Effector CD4-positive, alpha-beta T cell (primary cell): ENCODE data around the gene PAK1IP1.
"Not testable (repeated sequence)": the region's sequence is repeated elsewhere in the genome, so short reads cannot be mapped to it uniquely, and the experiment has no call there.

Source experiments
- DNase-seq: peaks from one replicate; pipeline ENCODE4 v3.0.0-alpha.2; 2020

PAK1IP1 gene

DNA sequence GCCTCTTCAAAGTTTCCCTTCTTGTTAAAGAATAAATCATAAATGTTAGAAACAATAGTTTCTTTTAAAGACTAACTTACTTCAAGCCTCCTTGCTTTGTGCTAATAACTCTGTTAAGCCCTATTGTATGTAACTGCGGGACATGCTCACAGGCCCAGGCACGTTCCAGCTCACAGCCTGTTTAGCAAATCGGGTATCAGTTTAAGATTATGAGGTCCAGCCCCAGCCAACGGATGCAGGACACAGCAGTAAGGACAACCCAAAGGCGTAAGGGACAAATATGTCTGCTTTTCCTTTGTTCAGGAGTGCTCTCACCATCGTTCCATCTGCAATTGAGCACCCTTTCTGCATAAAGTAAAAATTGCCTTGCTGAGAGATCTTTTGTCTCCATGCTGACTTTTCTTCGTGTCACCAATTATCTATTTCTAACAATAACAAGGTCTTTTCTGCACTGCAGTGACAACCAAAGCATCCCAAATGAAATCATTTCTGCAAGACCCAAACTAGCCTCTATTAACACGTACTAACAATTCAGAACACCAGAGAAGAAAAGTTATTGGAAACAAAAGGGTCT, 1.7 kb upstream of the PAK1IP1 start:
- DNase-seq: no peak

- DNase-seq: no peak
These were observed 400 bp downstream of the PAK1IP1 start for GRCh38 chr6:10695086-10695657.

GRCh38 chr6:10696655-10697054, 1.9 kb downstream of the PAK1IP1 start:
- DNase-seq: no peak

DNA sequence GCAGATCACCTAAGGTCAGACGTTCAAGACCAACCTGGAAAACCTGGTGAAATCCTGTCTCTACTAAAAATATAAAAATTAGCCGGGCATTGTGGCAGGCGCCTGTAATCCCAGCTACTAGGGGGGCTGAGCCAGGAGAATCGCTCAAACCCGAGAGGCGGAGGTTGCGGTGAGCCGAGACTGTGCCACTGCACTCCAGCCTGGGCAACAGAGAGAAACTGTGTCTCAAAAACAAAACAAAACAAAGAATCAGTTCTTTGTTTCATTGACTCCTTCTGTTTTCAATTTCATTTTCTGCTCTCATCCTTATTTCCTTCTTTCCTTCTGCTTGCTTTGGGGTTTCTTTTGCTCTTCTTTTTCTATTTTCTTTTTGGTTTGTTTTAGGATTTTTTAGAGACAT, 19.2 kb downstream of the PAK1IP1 start:
- DNase-seq: no peak

- no peak for DNase-seq
These were observed 24.7 kb downstream of the PAK1IP1 start for GRCh38 chr6:10719296-10719963.

DNA sequence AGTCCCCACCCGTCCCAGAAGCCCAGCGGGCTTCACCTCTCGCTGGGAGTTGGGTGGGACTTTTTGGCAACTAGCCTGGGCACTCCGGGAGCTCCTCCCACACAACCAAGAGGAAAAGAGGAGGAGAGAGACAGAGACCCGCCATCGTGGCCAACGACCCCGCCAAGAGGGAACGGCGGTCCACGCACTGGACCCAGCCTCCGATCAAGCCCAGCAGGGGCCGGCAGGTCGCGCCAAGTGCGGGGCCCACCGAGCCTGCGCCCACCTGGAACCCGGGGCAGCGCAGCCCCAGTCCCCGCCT, 25.1 kb downstream of the PAK1IP1 start:
- no peak for DNase-seq

DNA sequence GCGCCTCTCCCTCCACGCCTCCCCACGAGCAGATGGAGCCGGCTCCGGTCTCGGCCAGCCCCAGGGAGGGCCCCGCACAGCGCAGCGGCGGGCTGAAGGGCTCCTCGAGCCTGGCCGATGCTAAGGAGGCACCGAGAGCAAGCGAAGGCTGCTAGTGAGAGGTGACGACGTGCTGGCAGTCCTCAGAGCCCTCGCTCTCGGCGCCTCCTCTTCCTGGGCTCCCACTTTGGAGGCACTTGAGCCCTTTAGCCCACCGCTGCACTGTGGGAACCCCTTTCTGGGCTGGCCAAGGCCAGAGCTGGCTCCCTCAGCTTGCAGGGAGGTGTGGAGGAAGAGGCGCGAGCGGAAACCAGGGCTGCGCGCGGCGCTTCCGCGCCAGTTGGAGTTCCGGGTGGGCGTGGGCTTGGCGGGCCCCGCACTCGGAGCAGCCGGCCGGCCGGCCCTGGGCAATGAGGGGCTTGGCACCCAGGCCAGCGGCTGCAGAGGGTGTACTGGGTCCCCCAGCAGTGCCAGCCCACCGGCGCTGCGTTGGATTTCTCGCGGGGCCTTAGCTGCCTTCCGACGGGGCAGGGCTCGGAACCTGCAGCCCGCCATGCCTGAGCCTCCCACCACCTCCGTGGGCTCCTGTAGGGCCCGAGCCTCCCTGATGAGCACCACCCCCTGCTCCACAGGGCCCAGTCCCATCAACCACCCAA, 25.6 kb downstream of the PAK1IP1 start:
- DNase-seq: peak; percentile 34

GRCh38 chr6:10720960-10721849, 26.4 kb downstream of the PAK1IP1 start:
- DNase-seq: not testable (repeated sequence)

- no peak for DNase-seq
These were observed 27.2 kb downstream of the PAK1IP1 start for GRCh38 chr6:10721850-10722569.

DNA sequence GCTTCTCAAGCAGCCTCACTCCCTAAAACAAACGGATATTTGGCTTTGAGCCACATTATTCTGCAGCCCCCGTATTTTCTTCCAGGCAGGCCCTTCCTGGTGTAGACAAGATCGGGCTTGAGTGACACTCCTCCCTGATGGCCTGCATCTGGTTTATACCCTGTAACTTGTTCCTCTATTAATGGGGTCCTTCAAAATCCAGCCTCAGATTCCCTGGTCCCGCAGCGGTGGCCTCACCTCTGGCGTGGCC, 27.7 kb downstream of the PAK1IP1 start:
- no peak for DNase-seq

- peak; percentile 68 for DNase-seq
These were observed 28.2 kb downstream of the PAK1IP1 start, which contains the start of gene TMEM14C for GRCh38 chr6:10722820-10723566. Gene TMEM14C, plus strand, starts transcription at chr6:10723070. Its CDS starts 1,544 bp downstream, at chr6:10724614.

DNA sequence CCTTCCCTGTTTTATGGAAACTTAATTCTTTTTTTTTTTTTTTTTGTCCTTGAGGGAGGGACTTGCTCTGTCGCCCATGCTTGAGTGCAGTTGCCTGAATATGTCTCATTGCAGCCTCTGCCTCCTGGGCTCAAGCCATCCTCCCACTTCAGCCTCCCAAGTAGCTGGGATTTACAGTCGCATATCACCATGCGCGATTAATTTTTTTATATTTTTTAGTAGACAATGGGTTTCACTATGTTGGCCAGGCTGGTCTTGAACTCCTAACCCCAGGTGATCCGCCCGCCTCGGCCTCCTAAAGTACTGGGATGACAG, 28.8 kb downstream of the PAK1IP1 start:
- DNase-seq: no peak

GRCh38 chr6:10725044-10725443, 30.3 kb downstream of the PAK1IP1 start:
- no peak for DNase-seq

GRCh38 chr6:10725716-10726115, 30.9 kb downstream of the PAK1IP1 start:
- no peak for DNase-seq

GRCh38 chr6:10730254-10730653, 35.5 kb downstream of the PAK1IP1 start:
- no peak for DNase-seq

- no peak for DNase-seq
These were observed 38.5 kb downstream of the PAK1IP1 start for GRCh38 chr6:10733151-10733715.

- DNase-seq: no peak
These were observed 39.1 kb downstream of the PAK1IP1 start for GRCh38 chr6:10733863-10734262.

DNA sequence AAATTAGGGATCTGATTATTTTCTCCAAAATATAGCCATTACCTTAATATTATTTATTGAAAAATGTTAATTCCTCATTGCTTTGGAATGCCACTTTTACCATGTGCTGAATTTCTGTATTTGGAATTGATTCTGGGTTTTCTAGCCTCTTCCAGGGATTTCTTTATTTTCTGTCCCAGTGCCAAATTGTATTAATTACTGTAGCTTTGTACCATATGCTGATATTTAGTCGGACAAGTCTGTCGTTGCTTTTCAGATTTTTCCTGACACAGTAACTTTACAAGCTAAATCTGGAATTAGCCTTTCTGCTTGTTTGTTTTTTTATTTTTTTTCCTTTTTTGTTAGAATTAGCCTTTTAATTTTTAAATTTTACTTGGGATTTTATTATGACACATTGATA, 42.0 kb downstream of the PAK1IP1 start:
- DNase-seq: no peak

- DNase-seq: no peak
These were observed 45.3 kb downstream of the PAK1IP1 start for GRCh38 chr6:10740061-10740460.

DNA sequence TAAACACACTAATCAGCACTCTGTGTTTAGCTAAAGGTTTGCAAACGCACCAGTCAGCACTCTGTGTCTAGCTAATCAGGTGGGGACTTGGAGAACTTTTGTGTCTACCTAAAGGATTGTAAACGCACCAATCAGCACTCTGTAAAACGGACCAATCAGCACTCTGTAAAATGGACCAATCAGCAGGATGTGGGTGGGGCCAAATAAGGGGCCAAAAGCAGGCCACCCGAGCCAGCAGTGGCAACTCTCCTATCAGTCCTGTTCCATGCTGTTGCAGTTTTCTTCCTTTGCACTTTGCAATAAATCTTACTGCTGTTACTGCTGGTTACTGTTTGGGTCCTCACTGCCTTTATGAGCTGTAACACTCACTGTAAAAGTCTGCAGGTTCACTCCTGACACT, 46.9 kb downstream of the PAK1IP1 start:
- not testable (repeated sequence) for DNase-seq

GRCh38 chr6:10742251-10742650, 47.5 kb downstream of the PAK1IP1 start:
- DNase-seq: no peak

- no peak for DNase-seq
These were observed 48.7 kb downstream of the PAK1IP1 start for GRCh38 chr6:10743515-10743914.
